Right cardiac atrium (tissue), 5 donors: ENCODE data around the gene RUNX3. TPM values are rescaled to one million over a fixed set of nuclear protein-coding genes. Genes with fewer than 3 reads are reported as not detected.

Experiments used
- ATAC-seq, 2 donors: fragments of 200-7000 bp; cut with Tn5 transposase; one replicate each; pipeline versions ENCODE4 v1.8.0 to v1.9.1; 2020; ENCODE audit warnings: moderate library complexity in 2 of 2, mild to moderate bottlenecking in 1 of 2
- DNase-seq, 3 donors: peaks; one replicate each; pipeline ENCODE4 v3.0.0-alpha.2; 2020
- H3K27ac ChIP-seq: one replicate; pipeline ENCODE4 v1.5.1; 2013; ENCODE audit warnings: mild to moderate bottlenecking, low read length, control low read depth, moderate library complexity
- H3K27me3 ChIP-seq: one replicate; pipeline ENCODE4 v1.6.1; 2013; ENCODE audit not compliant: control insufficient read depth, insufficient read depth
- H3K4me1 ChIP-seq: one replicate; pipeline ENCODE4 v1.6.1; 2013; ENCODE audit warnings: low read length; ENCODE audit not compliant: control insufficient read depth, insufficient read depth
- H3K4me3 ChIP-seq: one replicate; pipeline ENCODE4 v1.5.1; 2013; ENCODE audit warnings: low read length, control low read depth
- H3K9me3 ChIP-seq: one replicate; pipeline ENCODE4 v1.6.1; 2013; ENCODE audit warnings: low read length; ENCODE audit not compliant: control insufficient read depth
- WGBS: extraction: QIAGEN DNeasy Blood & Tissue Kit; methylation state at CpG from one replicate; pipeline ENCODE4 v1.1.7; 2013; 5-methylcytosine and 5-hydroxymethylcytosine counted together
- intact Hi-C, 4 donors: fragments of 100-400 bp; cut with DNase I; formaldehyde crosslinking; loops; one replicate each; pipeline versions ENCODE4 v1.11.0 to v1.14.0; 2022 to 2023
- polyA plus RNA-seq: library from polyadenylated mRNA; stranded (reverse); fragments of 200-250 nt; gene quantifications from one replicate; pipeline ENCODE4 v1.2.3, GENCODE V29; 2013
- total RNA-seq, 4 donors: library from RNA; stranded (reverse); fragmentation: NEBNext Ultra II Directional; extraction: Animal tissue kit (Norgen Biotek cat#: 25700); gene quantifications; one replicate each; pipeline ENCODE4 v1.2.1, GENCODE V29; 2021
- donor health status: healthy with polysubstance abuse.
- donor health status: DM: no; HTN: yes; CAD: no.
- donor health status: DM: no; HTN: no; CAD: no.
- donor health status: DM: no; HTN: yes; CAD: no; lungs with severe emphysema.
- donor health status: DM: yes; HTN: yes; CAD: no.

RUNX3 gene
- total and polyA plus RNA-seq, 5 donors = 0.34 to 1.8 (median 0.89) TPM

DNA sequence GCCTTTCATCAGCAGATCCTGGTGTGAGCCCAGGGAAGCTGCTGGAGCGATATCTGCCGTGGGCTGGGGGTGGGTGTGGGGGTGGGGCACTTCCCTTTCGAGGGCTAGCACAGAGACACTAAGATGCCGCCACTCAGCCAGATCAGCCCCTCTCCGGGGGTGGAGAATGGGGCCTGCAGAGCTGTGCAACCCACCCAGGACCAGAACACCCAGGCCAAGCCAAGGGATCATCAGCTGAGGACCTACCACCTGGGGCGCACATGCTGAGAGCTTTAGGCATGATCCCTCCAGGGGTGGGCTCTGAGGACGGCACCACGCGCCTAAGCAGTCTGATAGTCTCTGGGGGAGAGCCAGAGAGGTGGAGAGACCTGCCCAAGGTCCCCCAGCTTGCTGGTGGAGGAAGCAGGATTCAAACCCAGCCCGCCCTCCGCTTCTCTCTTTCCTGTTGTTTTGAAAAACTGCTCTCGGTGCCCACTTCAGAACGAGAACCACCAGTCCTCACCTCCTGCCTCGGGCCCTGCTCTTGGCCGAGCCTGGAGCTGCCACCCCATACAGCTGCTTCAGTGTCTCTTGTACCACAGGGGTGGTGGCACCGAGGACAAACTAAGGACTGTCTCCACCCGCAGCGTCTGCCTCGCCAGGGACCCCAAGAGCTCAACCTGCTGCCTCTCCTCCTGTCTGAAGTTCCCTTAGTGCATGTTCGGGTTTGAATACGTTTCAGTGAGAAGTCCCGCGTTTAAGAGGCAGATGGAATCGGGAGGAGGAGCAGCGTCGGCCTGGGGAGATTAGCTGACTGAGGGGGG lies 39.7 kb upstream of the RUNX3 start:
- Histone ChIP-seq H3K9me3 (no peaks in the 10 kb centered on the region), H3K27me3 (no peaks in the 10 kb centered on the region), H3K4me1 (no peaks in the 10 kb centered on the region), H3K4me3 (no peak overlapping the region), H3K27ac (no peak overlapping the region)
- 60% methylated on average over 26 of the region's 26 CpGs for whole genome bisulfite sequencing
- intact Hi-C loops = no loop called here
- ATAC-seq (no peak), DNase-seq (no peak)

DNA sequence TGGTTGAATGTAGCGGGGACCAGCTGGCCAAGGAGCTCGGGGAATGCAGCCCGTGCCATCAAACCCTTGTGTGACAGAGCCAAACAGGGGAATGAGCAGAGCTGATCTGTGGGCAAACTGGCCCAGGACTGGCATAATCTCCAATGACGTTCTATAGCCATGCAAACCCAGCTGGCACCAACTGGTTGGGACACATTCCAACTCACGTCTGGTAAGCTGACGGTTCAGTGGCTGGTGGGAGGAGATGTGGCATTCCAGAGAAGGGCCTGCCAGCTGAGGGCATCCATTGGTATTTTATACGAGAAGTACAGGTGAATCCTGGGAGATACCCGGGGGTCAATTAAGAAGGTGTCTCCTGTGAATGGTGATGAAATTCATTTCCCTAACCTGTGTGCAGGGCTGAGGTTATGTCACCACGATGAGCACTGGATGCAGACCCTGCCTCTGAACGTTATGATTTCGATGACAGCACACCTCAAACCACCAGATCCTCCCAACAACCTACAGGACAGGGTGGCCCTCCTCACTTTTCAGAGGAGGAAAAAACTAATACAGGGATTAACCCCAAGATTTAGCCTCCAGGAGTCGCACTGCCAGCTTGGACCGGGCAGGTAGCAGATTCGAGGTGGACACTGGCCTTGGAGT lies 39.0 kb upstream of the RUNX3 start:
- Histone ChIP-seq H3K27me3 (no peaks in the 10 kb centered on the region), H3K27ac (no peak overlapping the region), H3K9me3 (no peaks in the 10 kb centered on the region), H3K4me1 (no peaks in the 10 kb centered on the region), H3K4me3 (no peak overlapping the region)
- intact Hi-C loops = no loop called here
- ATAC-seq (no peak), DNase-seq (no peak)
- 74% methylated on average over 14 of the region's 14 CpGs for WGBS

DNA sequence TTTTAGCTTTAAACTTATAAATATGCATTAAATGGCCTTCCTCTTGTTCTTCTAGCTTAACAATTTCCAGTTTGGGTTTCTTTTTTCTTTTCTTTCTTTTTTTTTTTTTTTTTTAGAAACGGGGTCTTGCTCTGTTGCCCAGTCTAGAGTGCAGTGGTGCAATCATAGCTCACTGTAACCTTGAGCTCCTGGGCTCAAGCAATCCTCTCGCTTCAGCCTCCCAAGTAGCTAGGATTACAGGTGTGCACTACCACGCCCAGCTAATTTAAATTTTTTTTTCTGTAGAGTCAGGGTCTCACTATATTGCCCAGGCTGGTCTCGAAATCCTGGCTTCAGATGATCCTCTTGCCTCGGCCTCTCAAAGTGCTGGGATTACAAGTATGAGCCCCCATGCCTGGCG lies 37.9 kb upstream of the RUNX3 start:
- Histone ChIP-seq H3K4me1 (no peaks in the 10 kb centered on the region), H3K27ac (no peak overlapping the region), H3K4me3 (no peak overlapping the region), H3K9me3 (no peaks in the 10 kb centered on the region), H3K27me3 (no peaks in the 10 kb centered on the region)
- DNase-seq (no peak), ATAC-seq (no peak)
- intact Hi-C loops = no loop called here
- WGBS = 85% methylated on average over 6 of the region's 6 CpGs

DNA sequence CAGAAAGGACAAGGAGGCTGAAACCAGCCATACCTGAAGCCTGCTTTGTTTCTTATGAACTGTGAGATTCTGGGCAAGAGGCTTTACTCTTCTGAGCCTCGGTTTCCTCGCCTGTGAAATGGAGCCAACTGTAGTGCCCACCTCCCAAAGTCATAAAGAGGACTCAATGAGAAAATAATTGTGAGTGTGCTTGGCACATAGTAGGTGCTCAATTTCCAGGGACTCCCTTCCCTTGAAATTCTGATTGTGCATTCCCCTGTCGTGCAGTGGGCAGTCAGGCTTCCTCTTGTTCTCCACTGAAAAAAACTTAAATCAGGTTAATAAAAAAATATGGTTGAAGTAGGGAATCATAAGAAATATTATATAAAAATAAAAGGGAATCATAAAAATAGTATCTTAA lies 37.5 kb upstream of the RUNX3 start:
- H3K27me3 ChIP-seq = no peaks in the 10 kb centered on the region
- intact Hi-C loops = no loop called here
- WGBS = 92% methylated on average over 3 of the region's 3 CpGs

DNA sequence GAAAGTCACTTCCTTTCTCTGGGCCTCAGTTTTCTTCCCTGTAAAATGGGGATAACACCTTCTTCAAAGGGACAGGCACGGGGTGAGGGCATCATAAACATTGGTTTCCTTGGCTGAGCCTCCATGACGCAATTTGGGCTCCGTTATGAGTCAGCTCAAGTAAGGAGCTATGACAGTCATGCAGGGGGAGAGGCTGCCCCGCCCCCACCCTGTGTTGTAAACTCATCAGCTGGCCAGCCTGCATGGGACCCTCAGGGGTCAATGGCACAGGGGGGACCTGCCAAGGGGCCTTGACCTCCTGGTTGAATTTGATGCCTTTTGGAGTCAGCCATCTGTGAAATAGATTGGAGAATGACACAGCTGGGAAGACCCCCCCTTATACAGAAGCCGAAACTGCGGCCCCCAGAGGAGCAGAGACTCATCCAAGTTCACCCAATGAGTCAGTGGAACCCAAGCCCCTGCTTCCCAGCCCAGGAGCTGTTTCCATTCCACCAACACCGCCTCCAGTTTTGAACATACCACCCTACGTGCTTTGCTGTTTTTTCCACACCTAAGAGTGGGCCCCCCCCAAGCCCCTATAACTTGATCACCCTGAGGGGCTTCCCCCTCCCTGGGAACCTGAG lies 36.8 kb upstream of the RUNX3 start:
- no peak overlapping the region for H3K4me3 ChIP-seq
- H3K27ac ChIP-seq = no peak overlapping the region
- H3K9me3 ChIP-seq = no peaks in the 10 kb centered on the region
- 78% methylated on average over 8 of the region's 8 CpGs for WGBS
- ATAC-seq = no peak
- no peaks in the 10 kb centered on the region for H3K4me1 ChIP-seq
- intact Hi-C loops = no loop called here
- no peaks in the 10 kb centered on the region for H3K27me3 ChIP-seq
- no peak for DNase-seq

More for the DNA sequence above, 37.5 kb upstream of the RUNX3 start:
- H3K27ac ChIP-seq = no peak overlapping the region
- no peaks in the 10 kb centered on the region for H3K9me3 ChIP-seq
- H3K4me1 ChIP-seq = no peaks in the 10 kb centered on the region
- H3K4me3 ChIP-seq = no peak overlapping the region
- no peak for ATAC-seq
- DNase-seq = no peak

DNA sequence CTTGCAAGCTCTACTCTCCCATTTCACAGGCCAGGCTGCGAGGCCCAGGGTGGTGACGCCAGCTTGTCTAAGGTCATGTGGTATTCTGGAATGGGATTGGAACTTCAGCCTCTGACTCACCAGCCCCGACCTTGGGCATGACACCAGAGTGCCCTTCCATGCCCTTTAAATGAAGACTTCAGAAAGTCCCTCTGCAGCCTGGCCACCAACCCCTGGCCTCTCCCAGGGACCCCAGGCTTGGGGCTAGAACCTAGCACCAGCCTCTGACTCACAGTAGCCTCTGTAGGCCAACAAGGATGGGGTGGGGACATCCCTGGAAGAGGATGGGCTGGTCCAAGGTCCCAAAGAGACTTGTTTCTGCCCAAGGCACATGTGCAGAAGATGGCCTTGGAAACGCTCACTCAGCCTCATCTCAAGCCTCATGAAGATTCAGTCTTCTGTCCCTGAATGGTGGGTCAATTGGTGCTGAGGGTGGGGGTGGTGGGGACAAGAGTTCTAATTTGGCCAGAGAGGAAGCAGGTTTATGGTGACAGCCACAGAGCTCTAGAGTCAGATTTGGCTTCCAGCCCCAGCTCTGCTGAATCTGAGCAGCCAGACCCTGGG lies 36.1 kb upstream of the RUNX3 start:
- H3K4me3 ChIP-seq = no peak overlapping the region
- 84% methylated on average over 4 of the region's 4 CpGs for WGBS
- ATAC-seq = no peak
- no peaks in the 10 kb centered on the region for H3K4me1 ChIP-seq
- no peaks in the 10 kb centered on the region for H3K27me3 ChIP-seq
- intact Hi-C loops = no loop called here
- no peaks in the 10 kb centered on the region for H3K9me3 ChIP-seq
- no peak overlapping the region for H3K27ac ChIP-seq
- no peak for DNase-seq

DNA sequence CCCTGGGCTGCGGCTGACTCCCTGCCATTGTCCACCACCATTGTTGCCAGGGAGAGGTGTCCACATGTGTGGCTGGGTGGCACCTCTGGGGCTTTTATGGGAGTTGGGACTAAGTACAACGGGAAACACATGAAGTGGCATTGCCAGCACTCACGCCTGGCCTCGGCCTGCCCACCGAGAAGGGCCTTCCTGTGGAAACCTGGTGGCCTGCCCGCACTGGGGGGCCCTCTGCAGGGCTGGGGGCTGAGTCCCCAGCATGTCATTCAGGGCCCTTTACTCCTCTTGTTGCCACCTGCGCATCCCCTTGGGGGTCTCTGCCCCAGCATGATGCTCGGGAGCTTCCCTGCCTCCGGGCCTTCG lies 35.5 kb upstream of the RUNX3 start:
- ATAC-seq = no peak
- Histone ChIP-seq H3K27ac (no peak overlapping the region), H3K4me1 (no peaks in the 10 kb centered on the region), H3K4me3 (no peak overlapping the region), H3K27me3 (no peaks in the 10 kb centered on the region), H3K9me3 (no peaks in the 10 kb centered on the region)
- DNase-seq = no peak
- 91% methylated on average over 10 of the region's 10 CpGs for WGBS
- intact Hi-C loops = no loop called here

DNA sequence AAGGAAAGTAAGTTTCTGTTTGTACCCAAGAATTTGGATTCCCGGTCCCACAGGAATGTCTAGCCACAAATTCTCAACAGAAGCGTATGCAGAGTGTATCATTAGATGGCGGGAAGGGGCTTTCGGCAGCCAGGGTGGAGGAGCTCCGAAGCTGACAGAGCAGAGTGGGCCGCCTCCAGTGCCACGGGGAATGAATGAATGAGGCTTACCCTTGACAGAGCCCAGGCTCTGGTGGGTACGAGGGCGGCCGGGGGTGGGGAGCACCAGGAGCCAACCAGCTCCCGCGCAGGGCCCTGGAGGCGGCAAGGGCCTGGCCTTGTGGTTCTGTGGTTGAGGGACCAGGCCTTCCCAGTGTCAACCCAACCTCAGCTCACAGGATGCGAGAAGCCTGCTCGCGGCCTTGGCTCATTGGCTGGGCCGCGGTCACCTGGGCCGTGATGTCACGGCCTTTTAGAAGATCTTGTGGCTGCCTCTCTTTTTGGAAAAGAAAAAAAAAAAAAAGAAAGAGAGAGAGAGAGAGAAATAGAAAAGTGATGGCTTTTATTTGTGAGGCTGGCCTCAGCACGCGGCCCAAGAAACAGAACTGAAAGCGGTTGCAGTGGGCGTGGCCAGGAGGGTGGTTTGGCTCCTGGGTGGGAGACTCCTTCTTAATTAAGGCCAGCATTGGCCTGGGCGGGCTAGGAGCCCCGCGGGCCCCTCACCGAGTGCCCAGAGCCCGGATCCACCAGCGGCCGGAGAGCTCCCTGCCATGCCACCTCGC lies 34.9 kb upstream of the RUNX3 start:
- DNase-seq (peak in 2 of 3 donors; percentile 74 to 78), ATAC-seq (peak; percentile 27 to 44)
- H3K4me1 ChIP-seq = no peaks in the 10 kb centered on the region
- H3K4me3 ChIP-seq = no peak overlapping the region
- intact Hi-C loops = no loop called here
- H3K9me3 ChIP-seq = no peaks in the 10 kb centered on the region
- H3K27me3 ChIP-seq = no peaks in the 10 kb centered on the region
- 87% methylated on average over 32 of the region's 32 CpGs for WGBS
- H3K27ac ChIP-seq = no peak overlapping the region

DNA sequence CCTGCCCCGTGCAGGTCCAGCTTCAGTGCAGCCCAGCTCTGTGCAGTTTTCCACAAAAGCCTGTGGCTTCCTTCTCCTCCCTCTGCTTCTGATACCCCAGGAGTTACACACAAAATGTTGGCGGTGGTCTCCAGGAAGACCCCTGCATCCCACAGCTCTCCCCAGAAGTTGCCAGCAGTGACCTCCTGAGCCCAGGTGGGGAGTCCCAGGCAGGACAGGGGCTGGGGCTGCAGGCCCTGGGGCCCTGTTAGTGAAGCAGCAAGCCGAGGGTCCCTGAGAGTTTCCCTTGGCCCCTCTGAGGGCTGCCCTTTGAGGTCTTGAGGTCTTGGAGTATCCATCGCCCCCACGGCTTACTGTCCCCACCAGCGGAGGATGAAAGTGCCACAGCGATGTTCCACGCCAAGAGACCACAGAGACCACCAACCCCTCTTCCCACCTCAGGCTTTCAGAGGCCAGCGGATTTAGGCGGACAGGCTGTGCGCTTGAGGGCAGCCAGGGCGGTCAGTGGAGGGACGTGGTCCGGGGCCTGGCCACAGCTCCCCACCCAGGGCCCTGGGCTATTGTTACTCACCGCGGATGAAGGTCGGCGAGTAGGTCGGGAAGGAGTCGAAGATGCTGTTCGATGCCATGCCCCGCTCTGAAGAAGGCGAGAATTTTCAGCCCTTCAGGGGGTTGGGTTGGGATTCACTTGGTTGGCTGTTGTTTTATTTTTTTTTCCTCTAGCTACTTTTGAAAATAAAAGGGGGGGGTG lies 34.0 kb upstream of the RUNX3 start:
- WGBS = 88% methylated on average over 23 of the region's 23 CpGs
- Histone ChIP-seq H3K9me3 (no peaks in the 10 kb centered on the region), H3K27me3 (no peaks in the 10 kb centered on the region), H3K27ac (no peak overlapping the region), H3K4me3 (no peak overlapping the region), H3K4me1 (no peaks in the 10 kb centered on the region)
- intact Hi-C loops = no loop called here
- DNase-seq (no peak), ATAC-seq (no peak)

DNA sequence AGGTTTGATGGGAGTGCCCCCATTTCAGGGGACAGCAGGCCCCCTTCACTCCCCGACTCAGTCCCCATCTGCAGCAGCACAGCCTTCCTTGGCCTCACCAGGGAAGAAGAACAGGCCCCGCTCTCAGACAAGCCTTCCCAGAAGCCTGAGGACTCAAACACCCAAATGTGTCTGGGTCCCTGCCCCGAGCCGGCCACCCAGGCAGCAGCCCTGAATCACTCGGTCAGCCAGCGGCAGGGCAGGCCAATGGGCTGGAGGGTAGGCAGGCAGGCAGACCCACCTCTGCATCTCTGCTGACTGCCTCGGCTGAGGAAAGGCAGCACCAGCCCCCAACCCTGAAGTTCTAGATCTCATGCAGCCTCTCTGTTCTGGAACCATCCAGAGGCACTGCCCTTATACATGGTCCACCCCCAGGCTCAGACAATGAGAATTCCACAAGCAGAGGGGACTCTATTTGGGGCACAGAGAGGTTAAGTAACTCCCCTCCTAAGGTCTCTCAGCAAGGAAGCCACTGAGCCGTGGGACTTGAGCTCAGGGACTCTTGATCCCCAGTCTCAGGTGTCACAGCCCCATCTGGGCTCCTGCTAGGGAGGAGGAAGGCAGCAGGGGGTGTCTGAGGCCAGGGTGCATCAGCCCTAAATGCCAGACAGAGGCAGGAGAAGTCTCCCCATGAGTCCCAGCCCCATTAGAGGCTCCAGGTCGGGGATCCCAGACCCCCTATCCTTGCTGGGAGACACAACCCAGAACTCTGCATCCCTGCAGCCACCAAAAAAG lies 33.2 kb upstream of the RUNX3 start:
- H3K4me3 ChIP-seq = no peak overlapping the region
- intact Hi-C loops = no loop called here
- no peaks in the 10 kb centered on the region for H3K4me1 ChIP-seq
- no peaks in the 10 kb centered on the region for H3K27me3 ChIP-seq
- no peak overlapping the region for H3K27ac ChIP-seq
- H3K9me3 ChIP-seq = no peaks in the 10 kb centered on the region
- ATAC-seq (no peak), DNase-seq (no peak)
- WGBS = 77% methylated on average over 9 of the region's 9 CpGs
